Measurements from ENCODE around the gene OTOG.

- TF ChIP-seq, protein P1, sequence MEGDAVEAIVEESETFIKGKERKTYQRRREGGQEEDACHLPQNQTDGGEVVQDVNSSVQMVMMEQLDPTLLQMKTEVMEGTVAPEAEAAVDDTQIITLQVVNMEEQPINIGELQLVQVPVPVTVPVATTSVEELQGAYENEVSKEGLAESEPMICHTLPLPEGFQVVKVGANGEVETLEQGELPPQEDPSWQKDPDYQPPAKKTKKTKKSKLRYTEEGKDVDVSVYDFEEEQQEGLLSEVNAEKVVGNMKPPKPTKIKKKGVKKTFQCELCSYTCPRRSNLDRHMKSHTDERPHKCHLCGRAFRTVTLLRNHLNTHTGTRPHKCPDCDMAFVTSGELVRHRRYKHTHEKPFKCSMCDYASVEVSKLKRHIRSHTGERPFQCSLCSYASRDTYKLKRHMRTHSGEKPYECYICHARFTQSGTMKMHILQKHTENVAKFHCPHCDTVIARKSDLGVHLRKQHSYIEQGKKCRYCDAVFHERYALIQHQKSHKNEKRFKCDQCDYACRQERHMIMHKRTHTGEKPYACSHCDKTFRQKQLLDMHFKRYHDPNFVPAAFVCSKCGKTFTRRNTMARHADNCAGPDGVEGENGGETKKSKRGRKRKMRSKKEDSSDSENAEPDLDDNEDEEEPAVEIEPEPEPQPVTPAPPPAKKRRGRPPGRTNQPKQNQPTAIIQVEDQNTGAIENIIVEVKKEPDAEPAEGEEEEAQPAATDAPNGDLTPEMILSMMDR (IDR thresholded peaks at IDR 0.05), result no peak
- TF ChIP-seq POLR2A (IDR thresholded peaks at IDR 0.05), result no peak
Measured at GRCh38 chr11:17568944-17569343, 21.9 kb downstream of the OTOG start.
